HPDE6-E6E7 (cell line): ENCODE results near the gene DNAJC6.

Experiments used
- DNase-seq: peaks from one replicate; pipeline ENCODE4 v3.0.0; 2011; ENCODE audit warnings: missing footprints; ENCODE audit errors: extremely low spot score

Gene DNAJC6

DNA sequence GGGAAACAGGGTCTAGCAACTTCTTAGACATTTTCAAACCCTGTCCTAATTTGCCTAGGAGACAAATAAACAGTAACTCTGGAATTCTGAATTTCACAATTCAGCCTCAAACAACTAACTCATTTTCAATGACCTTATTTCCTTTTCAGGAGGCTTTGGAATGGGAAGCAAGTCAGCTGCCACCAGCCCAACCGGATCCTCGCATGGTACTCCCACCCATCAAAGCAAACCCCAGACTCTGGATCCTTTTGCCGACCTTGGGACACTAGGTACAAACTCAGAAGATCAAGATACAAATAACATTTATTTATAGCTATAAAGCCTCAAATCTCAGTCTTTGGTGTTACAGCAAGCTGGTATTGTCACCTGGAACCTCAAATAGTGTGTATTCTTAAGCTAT is 92.3 kb downstream of the DNAJC6 start:
- DNase-seq = no peak

DNA sequence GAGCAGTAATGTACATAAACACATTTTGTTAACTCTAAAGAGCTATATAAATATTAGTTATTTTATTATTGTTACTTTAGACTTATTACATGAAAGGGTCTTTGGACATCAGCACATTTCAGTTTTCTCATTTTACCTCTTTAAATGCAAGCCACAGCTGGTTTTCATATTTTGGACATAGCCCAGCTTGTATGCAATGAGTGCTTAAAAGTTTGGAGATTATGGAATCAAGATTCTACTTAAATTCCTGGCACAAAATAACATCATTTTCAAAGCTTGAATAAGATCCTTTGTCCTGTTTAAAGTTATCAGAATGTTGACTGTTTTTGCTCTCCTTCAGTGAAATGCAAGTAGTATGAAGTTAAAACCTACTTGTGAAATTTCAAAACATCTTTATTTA is 95.6 kb downstream of the DNAJC6 start:
- DNase-seq = no peak

DNA sequence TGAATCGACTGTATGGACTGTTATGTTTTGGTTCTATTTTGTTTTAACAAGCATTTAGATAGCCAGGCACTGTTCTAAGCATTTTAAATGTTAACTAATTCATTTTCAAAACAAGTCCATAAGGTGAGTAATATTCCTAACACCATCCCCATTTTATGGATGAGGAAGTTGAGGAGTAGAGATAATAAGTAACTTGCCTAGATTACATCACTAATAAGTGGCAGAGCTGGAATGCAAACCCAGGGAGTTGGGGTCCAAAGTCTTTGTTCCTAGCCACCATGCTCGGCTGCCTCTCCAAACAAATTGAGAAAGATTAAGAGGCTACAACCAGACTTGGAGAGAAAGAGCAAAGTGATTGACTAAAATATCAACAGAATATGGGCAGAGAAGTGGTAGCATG is 98.5 kb downstream of the DNAJC6 start:
- no peak for DNase-seq

DNA sequence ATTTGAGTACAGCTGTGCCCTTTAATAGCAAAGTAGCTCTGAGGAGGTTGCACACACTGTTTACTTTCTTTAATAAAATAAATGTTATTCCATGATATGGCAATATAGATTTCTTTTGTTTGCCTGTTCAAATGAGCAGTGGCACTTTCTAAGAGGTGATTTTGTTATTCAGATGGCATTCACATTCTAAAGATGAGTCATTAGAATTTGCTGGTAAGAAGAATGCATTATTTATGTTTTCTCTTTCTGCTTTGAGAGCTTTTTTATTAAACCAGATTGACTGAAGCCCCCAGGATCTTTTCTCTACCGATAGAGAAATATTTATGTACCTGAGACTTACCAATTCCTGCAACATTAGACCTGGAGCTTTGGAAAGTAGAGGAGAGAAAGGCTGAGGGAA is 100.0 kb downstream of the DNAJC6 start:
- no peak for DNase-seq

DNA sequence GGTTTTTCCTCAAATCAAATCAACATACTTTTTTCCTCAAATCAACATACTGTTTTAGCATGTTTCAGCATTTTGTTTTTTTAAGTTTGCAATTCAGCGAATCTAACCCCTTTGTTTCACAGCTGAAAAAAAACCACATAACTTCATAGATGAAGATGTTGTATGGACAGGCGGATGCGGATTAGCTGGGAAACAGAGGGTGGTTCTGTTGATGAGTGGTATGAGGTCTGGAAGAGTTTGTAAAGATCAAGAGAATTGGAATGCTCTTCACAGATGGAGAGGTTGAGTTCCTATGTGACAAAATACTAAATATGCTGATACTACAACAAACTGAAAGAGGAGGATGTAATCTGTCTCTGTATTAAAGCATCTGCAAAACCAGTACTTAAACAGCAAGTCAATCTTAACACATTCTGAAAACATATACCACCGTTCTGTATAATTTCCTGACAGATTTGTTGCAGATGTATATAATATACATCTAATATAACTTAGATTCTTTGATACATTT is 100.5 kb downstream of the DNAJC6 start:
- no peak for DNase-seq

DNA sequence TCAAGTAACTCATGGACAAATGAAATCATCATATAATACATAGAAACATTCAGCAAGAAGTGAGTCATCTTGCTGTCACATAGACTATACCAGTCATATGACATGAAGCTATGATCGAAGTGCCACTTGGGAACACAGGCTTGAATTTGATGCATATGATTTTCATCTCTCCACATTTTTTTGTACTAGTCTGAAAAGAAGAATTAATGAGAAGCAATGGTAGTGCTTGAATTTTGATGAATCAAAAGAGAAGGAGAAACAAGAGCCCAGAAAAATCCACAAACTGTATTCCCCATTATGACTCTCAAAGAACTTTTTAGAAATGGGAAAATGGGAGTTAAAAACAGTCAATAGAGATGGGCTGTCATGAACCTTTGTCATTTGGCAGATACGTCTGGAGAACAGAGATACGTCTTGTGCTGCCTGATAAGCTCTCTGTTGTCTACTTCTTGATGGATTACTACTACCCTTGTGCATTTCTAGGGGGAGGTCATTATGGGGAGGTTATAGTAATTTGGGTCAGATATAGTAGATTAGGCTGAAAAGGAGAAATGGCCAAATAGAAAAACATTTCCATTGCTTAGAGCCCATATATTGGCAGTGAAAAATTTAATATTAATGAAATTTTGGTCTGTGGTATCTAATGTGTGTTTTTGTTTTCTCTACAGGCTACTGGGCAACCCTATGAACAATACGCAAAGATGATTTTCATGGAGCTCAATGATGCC is 103.1 kb downstream of the DNAJC6 start:
- no peak for DNase-seq

DNA sequence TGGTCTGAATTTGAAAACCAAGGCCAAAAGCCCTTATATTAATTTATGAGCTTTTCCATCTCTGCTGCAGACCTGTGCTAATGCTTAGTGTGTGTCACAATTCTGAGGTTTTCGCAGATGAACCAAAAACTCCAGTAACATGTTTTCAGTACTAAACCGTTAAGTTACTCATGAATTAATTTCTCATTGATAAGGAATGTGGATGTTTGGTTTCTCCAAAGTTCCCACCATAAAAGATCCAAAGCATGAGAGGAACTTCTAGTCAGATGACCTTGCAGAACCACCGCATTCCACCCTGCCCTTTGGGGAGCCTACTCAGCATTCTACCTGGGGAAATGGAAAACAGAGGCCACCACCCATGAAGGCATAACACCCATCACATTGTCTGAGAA is 103.6 kb downstream of the DNAJC6 start:
- DNase-seq = no peak

DNA sequence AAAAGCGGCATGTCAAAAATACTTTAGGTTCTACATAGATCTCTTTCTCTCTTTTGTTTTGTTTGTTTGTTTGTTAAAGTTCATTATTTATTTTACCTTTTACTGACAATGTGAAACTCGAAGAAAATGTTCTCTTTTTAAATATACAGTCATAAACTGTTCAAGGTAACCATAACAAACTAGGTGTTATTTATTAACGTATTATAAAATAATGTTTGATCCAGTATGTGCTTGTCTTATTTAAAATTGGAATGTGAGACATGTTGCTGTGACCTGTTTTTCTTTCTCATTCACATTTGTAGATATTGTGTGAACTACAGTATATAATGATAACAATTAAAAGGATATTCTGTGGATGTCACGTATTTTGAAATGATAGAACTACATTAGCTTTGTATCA is 105.2 kb downstream of the DNAJC6 start:
- DNase-seq = no peak

DNA sequence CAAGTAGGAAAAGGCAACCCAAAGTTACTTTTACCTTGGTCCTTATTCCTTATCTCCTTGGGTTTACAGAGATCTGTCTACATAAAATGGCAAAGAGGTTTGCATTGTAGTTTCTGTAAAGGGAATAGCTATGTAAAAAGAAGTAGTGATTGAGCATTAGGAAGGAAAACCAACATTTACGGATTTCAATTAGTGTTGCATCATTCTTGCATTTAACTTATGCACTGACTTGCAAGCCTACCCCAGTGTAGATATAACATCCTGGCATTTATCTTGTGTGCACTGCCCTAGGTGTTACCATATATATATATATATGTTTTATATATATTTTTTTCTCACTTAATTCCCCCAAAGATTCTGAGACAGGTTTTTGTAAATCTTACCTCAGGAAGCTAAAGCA is 107.4 kb downstream of the DNAJC6 start:
- DNase-seq = no peak

DNA sequence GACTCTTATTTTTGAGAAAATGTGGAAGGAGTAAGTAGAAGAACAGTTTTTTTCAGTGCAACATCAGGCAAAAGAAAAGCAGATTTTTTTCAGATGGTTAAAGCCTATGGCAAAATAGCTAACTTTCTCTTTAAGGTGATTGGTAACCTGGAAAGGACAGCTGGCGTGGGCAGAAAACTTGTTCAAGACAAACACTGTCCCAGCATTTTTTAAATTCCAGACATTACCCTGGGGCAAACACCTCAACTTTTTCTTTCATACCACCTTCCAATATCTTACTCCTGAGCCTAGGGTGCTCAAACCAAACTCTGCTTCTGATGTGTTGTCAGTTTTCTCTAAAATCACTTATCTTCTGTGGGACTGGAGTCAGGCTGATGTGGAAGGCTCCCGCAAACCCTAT is 108.4 kb downstream of the DNAJC6 start:
- no peak for DNase-seq

DNA sequence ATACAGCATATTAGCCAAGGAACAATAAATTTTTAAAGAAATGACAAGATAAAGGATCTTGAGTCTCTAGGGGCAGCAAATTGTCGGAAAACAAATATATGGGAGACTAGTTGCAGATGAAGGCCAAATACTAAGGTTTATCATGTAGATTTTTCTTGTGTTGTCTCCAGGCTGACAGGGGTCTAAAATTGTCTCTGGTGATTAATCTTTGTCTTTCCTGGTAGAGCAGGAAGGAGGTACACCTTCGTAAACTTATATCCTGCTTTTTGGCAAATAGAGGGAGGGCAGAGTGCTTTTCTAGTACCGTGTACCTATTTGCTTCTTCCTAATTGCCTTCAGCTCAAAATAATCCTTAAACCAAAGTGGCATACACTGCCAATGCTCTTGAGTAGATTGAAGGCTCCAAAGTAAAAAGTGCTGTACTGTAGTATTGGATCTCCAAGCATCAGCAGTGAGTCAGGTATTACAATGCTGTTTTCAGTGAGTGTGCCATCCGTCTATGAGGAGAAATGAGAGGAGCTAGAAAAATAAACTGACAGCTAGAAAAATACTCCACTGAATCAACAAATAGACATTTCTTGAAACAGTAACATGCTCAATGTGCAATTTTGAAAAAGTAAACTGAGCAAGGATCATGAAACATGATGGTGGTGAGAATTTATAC is 109.3 kb downstream of the DNAJC6 start:
- DNase-seq = no peak

DNA sequence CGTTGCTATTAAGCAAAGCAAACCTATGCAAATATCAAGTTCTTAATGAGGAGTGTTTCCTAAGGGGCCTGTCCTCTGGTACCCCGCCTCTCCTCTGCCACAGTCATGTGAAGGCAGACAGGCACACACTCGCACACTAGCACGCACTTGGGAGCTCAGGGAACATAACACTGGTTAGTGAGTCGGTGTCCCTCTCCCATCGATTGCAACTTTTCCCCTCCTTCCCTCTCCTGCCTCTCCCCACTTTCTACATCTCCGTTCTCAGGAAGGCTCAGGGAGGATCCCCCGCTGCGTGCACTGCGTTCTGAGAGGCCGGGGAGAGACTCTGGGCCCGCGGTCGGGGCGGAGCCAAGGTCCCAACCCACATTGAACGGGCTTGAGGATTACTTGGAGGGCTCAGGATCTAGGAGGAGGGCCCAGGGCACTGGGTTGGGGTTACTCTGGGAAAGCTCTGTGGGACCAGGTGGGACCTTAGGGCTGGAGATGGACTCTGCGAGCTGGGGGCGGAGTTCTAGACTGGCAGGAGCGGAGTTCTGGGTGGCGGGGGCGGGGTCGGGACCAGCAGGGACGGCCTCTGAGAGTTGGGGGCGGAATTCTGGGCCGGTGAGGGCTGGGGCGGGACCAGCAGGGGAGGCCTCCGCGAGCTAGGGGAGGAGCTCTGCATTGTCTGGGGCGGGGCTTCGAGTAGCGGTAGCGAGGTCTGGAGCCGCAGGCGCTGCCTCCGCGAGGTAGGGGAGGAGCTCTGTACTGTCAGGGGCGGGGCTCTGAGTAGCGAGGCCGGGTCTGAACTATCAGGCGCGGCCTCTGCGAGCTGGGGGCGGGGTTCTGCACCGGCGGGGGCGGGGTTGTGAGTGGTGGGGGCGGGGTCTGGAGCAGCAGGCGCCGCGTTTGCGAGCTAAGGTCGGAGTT is 110.6 kb downstream of the DNAJC6 start:
- peak; percentile 84 for DNase-seq

DNA sequence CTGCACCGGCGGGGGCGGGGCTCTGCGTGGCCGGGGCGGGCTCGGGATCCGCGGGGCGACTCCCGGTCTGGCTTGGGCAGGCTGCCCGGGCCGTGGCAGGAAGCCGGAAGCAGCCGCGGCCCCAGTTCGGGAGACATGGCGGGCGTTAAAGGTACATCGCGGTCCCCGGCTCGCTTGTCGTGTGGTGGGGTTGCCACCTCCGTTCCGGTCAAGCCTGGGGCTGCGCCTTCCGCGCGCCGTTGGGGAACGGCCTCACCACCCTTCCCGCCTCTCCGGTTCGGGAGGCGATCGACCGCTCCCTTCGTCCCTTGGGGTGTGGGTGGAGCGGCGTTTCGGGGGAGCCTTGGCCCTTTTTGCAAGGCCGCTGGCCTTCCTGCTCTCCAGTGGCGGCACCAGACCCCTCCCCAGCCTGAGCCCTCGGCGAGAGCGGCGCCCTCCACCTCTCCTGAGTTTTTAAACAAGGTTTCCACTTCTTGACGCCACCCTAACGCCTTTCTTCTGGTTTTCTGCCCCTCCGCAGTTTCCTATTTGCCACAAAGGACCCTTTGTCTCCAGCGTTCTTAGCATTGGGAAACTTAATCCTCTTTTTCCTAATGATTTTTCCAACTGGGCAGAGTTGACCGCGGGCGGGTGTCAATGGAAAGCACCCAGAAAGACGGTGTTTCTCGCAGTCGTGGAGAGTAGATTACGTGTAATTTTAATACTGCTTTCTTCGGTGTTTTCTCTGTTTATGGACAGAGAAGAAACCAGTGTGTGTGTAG is 111.4 kb downstream of the DNAJC6 start, which contains the start of the genes LEPR and LEPROT:
Gene LEPR, plus strand, starts transcription at position 79 of the 761 bp plus-strand sequence. CDS start 144,898 bp downstream, outside the sequence.
Gene LEPROT, plus strand, starts transcription at position 79 of the 761 bp plus-strand sequence. Its CDS starts 57 bp downstream, at position 136.
- no peak for DNase-seq

DNA sequence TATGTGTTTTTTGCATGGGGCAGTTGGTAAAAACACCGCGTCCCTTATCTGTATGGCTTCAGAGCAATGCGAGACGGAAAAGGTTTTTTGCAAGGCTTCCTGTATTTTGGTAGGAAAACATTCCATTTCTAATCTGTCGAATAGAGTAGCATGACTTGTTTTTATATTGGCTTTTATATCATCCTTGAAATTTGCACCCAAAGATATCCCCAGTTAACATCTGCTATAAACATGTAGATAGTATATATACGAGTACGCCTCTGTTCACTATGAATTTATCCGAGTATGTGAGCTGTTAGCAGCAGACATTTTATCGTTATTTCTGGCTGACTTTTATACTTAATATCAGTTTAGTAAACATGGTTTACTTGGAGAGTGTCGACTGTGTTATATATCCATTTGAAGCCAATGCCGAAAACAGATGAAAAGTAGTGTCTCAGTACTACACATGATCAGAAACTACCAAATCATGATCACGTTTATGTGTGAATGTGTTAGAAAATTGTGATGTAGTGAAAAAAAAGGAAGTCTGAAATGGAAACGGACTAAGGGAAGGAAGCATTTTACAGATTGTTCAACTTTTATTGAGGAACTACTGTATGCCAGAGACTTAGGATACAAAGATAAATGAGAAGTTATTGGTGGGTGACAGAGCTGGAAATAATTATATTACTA is 112.1 kb downstream of the DNAJC6 start:
- DNase-seq = no peak

DNA sequence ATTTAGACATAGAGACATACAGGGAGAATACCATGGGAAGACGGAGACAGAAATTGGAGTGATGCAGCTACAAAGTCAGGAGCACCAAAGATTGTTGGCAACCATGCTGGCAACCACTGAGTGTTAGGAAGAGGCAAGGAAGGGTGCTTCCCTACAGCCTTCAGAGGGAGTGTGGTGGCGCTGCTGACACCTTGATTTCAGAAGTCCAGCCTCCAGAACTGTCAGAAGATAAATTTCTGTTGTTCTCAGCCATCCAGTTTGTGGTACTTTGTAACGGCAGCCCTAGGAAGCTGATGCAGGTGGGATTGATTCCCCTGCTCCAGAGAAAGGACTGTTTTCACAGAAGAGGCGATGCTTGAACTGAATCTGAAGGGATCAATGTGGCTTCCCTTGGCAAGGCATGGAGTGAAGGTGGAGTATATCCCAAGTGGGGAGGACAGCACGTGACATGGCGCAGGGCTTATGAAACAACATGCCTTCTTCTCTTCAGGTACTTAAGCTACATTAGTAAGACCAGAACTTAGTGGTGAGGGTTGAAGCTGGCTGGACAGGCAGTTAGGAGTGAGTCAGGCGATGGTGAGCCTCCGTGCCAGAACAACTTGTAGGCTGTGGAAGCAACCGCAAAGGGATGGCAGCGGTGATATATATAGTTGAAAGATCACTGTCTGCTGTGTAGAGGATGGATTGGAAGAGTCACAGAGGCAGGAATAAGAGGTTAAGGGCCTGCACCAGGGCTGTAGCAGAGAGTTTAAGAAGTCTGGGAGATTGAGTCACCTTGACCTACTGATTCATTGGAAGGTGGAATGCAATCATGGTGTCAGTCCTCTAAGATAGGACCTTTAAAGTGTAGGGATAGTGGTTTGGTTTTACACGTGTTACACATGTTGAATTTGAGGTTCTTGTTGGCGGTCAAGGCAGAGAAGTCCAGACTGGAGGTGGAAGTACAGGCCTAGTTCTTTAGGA is 113.2 kb downstream of the DNAJC6 start:
- DNase-seq = no peak

DNA sequence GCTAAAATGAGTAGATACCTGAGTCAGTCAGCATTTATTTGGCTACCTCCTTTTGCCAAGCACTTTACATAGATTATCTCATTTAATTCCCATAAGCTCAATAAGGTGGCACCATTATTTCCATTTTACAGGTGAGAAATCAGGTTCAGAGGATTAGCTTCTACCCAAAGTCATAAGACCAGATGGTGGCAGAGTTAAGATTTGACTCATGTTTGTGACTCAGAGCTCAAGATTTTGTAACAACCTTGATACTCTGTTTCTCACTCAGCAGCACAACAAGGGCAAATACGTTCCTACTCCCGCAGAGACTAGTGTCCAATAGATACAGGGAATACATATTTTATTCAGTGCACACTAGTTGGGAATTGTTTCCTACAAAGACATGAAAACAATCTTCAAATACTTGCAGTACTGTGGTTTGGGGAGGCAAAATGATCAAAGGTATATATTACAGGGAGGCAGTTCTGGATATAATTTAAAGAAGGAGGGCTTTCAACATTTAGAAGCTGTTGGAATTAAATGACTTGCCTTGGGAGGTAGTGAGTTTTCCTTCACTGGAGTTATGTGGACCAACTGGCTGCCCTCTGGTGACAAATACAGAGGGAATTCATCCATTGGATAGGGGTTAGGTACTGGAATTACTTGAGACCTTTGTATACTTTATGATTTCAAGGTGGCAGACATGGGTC is 114.7 kb downstream of the DNAJC6 start:
- peak; percentile 78 for DNase-seq

DNA sequence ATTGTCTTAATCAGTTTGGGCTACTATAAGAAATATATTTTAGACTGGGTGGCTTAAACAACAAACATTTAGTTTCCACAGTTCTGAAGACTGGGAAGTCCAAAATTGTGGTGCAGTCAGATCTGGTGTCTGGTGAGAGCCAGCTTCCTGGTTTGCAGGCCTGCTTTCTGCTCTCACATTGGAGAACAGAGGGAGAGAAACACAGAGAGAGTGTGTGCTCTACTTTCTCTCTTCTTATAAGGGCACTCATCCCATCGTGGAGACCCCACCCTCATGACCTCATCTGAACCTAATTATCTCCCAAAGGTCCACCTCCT is 115.2 kb downstream of the DNAJC6 start:
- DNase-seq = no peak

DNA sequence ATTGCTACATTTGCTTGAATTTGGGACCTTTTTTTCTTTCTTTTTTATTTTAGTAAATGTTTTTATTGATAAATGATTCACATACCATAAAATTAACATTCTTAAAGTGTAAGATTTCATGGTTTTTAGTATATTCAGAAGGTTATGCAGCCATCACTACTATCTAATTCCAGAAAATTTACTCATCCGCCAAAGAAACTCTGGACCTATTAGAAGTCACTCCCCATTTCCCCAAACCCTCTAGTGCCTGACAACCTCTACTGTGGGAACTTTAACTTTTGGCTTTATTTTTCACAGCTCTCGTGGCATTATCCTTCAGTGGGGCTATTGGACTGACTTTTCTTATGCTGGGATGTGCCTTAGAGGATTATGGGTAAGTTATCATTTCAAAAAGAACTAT is 115.7 kb downstream of the DNAJC6 start:
- no peak for DNase-seq

DNA sequence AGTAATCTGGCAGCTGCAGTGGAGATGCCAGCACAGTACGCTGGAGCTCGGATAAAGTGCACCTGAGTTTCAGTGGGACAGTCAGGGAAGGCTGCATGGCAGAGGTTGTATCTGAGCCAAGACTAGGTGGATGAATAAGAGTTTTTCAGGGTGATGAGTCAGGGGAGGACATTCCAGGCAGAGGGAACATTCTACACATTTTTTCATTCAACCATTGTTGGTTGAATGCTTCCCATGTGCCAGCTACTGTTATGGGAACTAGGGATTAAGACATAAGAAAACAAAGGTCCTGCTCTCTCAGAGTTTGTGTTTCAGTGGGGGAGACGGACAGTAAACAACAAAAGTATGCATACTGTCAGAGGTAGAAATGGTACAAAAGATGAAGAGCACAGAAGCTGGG is 116.4 kb downstream of the DNAJC6 start:
- DNase-seq = no peak
